ENCODE results near the gene NR3C2.

DNA sequence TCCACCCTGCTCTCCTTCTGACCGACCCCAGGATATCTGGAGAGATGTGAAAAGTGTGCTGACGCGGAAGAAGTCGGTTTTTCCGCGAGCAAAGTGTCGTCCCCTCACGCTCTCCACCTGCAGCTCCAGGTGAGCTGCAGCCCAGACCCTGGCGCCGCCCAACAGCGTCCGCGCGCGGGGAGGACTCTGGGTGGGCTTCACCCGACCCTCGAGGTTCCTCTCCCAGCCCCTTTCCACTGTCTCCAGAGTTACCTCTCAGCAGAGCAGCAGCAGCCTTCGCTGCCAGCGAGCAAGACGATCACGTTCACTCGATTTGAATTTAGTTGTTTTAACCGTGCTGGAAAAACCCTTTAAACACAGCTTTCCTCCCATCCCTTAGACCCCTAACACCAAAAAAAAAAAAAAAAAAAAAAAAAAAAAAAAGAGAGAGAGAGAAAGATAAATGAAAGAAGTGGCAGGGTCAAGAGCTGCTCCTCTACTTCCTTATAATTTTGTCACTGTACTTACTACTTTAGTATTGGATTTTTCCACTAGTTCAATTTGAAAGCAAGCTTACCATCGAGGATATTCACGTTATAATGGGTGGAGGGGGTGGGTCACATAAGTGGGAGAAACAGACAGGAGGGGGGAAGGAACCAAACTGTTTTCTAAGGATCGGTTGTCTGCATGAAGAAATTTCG is 758 bp upstream of the NR3C2 start:
- TF ChIP-seq, protein P1, sequence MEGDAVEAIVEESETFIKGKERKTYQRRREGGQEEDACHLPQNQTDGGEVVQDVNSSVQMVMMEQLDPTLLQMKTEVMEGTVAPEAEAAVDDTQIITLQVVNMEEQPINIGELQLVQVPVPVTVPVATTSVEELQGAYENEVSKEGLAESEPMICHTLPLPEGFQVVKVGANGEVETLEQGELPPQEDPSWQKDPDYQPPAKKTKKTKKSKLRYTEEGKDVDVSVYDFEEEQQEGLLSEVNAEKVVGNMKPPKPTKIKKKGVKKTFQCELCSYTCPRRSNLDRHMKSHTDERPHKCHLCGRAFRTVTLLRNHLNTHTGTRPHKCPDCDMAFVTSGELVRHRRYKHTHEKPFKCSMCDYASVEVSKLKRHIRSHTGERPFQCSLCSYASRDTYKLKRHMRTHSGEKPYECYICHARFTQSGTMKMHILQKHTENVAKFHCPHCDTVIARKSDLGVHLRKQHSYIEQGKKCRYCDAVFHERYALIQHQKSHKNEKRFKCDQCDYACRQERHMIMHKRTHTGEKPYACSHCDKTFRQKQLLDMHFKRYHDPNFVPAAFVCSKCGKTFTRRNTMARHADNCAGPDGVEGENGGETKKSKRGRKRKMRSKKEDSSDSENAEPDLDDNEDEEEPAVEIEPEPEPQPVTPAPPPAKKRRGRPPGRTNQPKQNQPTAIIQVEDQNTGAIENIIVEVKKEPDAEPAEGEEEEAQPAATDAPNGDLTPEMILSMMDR (IDR thresholded peaks at IDR 0.05; ENCODE audit: low read length): no peak
- TF ChIP-seq EZH2 (optimal IDR thresholded peaks at IDR 0.05; ENCODE audit: low read depth, low read length): no peak
